Measurements from ENCODE around the gene SLC35A3.
A peak's percentile ranks its signal among the peaks of the same experiment; 100 is the strongest.
"Not testable (repeated sequence)": the region's sequence is repeated elsewhere in the genome, so short reads cannot be mapped to it uniquely, and the experiment has no call there.

Gene SLC35A3

DNA sequence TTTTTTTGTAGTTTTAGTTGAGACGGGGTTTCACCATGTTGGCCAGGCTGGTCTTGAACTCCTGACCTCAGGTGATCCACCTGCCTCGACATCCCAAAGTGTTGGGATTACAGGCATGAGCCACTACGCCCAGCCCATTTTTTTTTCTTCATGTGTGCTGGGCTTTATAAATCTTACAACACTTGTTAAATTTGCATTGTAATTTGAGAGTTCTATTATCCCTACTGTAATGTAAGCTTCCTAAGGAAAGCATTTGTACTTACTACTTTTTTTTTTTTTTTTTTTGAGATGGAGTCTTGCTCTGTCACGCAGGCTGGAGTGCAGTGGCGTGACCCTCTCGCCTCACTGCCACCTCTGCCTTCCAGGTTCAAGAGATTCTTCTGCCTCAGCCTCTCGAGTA is 2.3 kb downstream of the SLC35A3 start:
- not testable (repeated sequence) for DNase-seq (ENCODE audit: low spot score)

DNA sequence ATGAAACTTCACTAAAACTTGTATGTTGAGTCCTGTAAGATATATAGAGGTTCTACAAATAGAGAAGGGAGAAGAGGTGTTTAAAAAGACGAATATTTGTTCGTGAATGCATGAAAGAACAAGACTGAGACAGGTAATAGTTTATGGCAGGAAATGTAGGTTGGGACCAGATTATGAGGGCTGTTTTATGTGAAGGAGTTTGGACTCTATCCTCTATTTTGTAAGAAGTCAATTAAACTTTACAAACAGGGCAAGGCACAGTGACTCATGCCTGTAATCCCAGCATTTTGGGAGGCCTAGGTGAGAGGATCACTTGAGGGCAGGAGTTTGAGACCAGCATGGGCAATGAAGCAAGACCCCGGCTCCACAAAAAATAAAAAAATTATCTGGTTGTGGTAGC is 5.7 kb downstream of the SLC35A3 start:
- no peak for DNase-seq (ENCODE audit: low spot score)

DNA sequence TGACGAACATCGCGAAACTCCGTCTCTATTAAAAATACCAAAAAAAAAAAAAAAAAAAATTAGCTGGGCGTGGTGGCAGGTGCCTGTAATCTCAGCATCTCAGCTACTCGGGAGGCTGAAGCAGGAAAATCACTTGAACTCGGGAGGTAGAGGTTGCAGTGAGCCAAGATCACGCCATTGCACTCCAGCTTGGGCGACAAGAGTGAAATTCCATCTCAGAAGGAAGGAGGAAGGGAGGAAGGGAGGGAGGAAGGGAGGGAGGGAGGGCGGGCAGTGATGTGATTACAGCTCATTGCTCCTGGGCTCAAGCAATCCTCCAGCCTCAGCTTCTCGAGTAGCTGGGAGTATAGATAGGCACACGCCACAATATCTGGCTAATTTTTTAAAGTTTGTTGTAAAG is 7.5 kb downstream of the SLC35A3 start:
- DNase-seq (ENCODE audit: low spot score) = not testable (repeated sequence)

DNA sequence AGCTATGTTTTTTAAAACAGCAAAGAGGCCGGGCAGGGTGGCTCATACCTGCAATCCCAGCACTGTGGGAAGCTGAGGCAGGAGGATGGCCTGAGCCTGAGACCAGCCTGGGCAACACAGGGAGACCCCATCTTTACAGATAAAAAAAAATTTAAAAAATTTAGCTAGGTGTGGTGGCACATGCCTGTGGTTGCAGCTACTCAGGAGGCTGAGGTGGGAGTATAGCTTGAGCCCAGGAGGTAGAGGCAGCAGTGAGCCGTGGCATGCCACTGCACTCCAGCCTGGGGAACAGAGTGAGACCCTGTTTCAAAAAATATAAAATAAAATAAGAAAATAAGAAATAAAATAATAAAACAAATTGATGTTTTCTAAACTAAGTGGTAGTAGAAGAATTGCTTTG is 8.4 kb downstream of the SLC35A3 start:
- no peak for DNase-seq (ENCODE audit: low spot score)

DNA sequence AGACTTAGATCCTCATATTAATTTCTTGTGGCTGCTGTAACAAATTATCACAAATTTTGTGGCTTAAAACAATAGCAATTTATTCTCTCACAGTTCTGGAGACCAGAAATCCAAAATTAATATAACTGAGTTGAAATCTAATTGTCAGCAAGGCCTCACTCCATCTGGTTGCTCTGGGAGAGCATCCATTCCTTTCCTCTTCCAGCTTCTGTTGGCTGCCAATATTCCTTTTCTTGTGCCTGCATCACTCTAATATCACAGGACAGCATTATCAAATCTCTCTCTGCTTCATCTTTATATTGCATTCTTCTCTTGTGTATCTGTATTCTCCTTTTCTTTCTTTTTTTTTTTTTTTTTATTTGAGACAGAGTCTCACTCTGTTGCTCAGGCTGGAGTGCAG is 9.3 kb downstream of the SLC35A3 start:
- no peak for DNase-seq (ENCODE audit: low spot score)

DNA sequence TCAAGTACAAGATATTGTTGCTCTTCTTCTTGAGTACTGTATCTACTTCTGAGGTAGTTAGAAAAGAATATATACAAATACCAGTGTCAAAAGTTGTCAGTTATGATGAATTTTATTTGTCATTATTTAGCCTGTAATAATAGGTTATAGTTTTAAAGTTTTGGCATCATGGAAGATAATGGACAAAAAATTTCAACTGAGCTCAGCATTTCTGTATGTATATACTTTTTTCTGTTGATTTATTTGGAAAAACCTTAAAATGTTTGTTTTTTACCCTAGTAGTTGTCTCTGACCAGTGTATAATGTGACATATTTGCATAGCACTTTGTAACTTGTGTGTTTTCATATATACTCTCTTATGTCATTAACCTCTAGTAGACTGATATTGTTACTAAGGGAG is 11.1 kb downstream of the SLC35A3 start:
- DNase-seq (ENCODE audit: low spot score) = no peak

DNA sequence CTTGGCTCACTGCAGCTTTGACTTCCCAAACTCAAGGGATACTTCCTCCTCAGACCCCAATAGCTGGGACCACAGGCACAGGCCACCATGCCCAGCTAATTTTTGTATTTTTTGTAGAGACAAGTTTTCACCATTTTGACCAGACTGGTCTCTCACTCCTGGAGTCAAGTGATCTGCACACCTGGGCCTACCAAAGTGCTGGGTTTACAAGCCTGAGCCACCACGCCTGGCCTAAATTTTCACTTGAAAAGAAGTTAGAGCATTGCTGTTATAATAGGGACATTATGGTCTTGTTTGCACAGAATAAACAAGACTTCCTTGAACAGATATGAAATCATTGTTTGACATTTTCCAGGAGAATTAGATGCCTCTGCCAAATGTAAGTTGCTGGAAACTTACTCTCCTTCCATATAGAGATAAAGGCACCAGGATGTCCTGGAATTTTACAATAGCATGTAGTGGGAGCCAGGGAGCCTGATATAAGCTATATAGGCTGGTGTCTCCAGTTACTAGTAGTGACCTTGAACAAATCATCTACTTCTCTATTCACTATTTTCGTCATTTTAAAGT is 16.9 kb downstream of the SLC35A3 start:
- no peak for DNase-seq (ENCODE audit: low spot score)

DNA sequence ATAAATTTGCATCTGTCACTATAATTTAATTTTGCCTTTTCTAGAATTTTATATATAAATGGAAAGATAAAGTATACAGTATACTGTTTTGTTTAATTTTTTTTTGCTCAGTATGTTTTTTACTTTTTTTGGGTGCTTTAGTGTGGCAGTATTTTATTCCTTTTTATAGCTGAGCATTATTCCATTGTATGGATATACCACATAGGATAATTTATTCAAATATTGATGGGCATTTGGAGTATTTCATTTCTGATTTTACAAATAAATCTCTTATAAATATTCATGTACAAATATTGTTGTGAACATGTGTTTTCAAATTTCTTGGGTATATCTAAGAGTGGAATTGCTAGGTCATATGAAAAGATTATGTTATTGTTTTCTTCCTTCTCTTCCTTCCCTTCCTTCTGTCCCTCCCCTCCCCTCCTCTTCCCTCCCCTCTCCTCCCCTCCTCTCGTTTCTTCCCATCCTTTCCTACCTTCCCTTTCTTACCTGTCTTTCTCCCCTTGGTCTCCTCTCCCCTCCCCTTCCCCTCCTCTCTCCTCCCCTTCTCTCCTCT is 18.5 kb downstream of the SLC35A3 start:
- DNase-seq (ENCODE audit: low spot score) = no peak

DNA sequence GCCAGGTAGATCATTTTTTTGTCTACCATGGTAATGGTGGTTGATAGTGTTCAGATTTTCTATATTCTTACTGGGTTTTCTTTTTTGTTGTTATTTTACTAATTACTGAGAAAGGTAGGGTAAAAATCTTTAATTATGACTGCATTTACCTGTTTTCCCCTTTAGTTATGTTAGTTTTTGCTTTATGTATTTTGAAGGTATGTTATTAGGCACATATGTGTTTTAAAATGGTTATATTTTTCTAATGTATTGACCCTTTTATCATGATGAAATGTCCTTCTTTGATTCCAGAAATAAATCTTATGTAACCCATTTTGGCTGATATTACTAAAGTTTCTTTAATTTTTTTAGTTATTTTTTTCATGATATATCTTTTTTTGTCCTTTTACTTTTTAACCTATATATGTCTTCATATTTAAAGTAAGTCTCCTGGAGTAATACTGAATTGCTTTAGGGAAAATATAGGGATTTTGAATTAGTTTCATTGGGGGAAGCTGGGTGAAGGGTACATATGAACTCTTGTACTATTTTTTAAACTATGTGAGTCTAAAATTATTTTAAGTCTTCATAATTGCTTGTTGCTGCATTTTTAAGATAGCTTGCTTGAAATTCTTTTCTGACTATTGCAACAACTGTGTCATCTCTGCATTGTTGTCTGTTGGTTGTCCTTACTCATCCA is 22.4 kb downstream of the SLC35A3 start:
- DNase-seq (ENCODE audit: low spot score) = no peak

DNA sequence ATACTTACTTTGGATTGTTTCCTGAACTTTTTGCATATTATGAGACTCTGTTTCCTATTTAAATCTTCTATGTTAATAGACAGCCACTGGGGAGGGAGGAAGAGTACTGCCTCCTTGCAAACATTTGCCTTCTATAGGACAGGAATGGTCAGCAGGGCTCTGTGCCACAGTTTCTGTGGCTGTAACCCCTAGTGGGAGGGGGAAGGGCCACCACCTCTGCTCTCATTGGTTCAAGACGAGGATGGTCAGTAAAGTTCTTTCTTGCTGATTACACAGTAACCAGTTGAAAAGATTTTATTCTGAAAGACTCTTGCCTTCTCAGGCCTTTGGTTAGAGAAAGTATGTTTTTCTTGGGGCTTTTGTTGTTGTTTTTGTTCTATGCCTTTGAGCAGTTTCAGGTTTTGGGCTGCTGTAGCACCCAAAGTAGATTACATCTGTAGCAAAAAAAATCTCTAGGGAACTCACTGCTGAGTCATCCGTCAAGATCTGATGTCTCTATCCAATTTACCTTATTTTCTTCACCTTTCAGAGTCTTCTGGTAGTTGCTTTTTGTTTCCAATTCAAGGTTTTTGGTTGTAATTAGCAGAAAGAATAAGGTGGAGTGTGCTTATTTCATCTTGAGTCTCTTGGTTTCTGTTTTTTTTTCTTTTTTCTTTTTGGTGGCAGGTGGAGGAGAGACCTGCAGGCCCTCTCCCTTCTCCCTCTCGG is 23.1 kb downstream of the SLC35A3 start:
- DNase-seq (ENCODE audit: low spot score) = no peak

DNA sequence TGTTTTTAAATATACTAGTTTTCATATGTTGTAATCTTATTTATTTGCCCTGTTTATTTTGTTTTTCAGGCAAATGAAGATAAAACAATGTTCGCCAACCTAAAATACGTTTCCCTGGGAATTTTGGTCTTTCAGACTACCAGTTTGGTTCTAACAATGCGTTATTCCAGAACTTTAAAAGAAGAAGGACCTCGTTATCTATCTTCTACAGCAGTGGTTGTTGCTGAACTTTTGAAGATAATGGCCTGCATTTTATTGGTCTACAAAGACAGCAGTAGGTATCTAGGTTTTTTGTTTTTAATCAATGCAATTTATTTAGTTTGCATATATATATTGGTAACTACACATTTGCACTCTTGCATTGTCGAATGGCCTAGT is 23.7 kb downstream of the SLC35A3 start:
- DNase-seq (ENCODE audit: low spot score) = no peak

DNA sequence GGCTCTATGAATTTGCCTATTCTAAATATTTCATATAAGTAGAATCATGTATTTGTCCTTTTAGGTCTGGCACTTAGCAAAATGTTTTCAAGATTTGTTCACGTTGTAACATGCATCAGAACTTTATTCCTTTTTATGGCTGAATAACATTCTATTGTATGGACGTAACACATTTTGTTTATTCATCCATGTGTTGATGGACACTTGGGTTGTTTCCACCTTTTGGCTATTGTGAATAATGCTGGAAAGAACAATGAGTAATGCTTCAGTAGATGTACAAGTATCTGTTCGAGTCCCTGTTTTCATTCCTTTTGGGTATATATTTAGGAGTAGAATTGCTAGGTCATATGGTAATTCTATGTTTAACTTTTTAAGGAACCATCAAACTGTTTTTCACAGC is 24.7 kb downstream of the SLC35A3 start:
- DNase-seq (ENCODE audit: low spot score) = no peak

DNA sequence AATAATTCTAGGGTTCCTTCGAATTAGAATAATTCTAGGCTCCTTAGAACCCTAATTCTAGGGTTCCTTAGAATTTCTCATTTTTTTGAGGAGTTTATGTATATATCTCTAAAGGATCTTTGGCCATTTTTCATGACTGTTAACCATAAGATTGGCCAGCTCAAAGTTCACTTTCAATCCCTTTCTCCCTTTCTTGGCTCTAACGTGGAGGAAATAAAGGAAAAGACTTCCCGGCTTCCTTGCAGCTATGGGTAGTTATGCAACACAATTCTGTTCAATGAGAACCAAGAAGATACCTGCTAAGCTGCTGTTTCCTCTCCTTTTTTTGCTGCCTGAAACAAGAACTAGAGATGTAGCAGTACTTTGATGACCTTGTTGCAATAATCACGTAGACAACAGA is 27.2 kb downstream of the SLC35A3 start:
- no peak for DNase-seq (ENCODE audit: low spot score)

DNA sequence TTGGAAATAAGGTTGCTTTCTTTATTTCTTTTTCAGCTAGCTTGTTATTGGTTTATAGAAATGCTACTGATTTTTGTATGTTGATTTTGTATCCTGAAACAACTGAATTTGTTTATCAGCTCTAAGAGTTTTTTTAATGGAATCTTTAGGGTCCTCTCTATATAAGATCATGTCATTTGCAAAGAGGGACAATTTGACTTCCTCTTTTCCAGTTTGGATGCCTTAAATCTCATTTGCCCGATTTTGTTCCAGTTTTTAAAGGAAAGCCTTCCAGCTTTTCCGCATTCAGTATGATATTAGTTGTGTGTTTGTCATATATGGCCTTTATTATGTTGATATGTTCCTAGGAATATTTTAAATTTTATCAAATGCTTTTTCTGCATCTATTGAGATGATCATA is 31.7 kb downstream of the SLC35A3 start:
- DNase-seq (ENCODE audit: low spot score) = no peak

DNA sequence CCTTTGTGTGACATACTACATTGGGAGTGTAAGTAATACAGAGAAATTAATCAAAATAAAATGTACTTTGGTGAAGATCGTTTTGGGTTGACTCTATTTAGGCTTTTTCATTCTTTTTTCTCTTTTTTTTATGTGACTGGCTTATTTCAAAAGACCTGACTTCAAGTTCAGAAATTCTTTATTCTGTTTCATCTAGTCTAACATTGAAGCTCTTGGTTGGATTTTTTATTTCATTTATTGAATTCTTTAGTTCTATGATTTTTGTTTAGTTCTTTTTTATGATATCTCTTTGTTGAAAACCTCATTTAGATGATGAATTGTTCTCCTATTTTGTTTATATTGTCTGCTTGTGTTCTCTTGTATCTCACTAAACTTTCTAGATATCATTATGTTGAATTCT is 35.6 kb downstream of the SLC35A3 start:
- DNase-seq (ENCODE audit: low spot score) = no peak

DNA sequence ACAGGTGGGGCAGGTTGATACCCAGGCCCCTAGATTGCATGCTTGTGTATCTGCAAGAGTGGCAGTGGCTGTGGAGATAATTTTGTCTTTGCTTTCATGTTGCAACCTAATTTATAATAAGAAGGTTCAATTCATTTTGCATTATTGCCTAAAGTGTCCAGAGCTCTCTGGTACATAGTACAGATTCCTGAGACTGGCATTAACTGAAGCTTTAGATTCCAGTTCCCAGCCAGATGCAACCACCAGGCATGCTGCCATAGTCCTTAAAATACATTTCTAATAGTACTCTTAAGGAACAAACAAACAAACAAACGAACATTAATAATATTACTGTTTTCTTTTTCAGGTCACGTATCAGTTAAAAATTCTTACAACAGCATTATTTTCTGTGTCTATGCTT is 36.9 kb downstream of the SLC35A3 start:
- no peak for DNase-seq (ENCODE audit: low spot score)

DNA sequence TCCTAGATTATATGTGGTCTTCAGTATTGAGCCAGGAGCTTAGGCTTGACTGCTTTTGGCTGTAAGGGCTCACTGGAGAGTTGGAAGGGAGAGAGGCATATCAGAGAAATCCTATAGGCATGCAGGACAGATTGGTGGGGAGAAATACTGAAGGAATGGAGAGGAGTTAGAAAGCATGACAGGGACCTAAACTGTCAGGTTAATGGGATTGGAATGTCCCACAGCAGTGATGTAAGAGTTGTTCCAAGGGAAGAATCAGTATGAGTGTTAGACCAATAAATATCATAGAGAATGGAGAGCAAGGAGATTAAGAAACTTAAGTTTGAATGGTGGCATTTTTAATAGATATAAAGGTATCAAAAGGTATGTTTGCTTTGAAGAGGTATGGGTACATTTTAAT is 39.7 kb downstream of the SLC35A3 start:
- no peak for DNase-seq (ENCODE audit: low spot score)

DNA sequence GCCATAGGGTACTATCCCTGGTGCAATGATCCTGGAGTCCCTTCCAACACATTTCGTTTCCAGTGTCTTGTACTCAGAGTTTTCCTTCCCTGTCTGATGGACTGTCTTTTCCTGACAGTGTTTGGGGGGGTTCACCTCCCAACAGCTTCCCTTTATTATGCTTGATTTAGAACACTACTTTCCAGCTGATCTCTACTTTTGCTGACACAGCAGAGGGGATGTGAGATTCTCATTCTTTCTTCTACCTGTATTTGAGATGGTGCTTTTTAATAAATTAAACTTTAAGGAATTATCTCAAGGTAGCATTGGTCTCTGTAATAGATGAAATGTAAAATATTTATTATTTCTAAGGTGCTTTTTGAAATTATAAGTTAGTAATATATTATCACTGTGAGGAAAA is 41.0 kb downstream of the SLC35A3 start:
- DNase-seq (ENCODE audit: low spot score) = no peak

DNA sequence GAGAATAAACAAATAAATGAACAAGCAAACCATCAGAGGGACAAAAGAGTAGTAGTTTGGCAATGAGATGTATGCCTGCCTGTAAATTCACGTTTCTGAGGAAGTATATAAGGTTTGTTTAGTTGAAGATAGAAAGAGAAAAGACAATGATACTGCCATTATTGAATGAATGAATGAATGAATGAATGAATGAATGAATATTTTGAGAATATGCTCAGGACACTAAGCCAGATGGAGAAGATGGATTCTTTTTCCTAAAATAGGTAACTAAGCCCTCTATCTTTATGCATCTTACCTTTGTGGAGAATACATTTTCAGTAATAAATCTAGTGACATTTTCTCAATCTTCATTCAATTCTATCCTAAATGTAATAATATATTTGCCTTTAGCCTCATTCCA is 49.4 kb downstream of the SLC35A3 start:
- DNase-seq (ENCODE audit: low spot score) = no peak

DNA sequence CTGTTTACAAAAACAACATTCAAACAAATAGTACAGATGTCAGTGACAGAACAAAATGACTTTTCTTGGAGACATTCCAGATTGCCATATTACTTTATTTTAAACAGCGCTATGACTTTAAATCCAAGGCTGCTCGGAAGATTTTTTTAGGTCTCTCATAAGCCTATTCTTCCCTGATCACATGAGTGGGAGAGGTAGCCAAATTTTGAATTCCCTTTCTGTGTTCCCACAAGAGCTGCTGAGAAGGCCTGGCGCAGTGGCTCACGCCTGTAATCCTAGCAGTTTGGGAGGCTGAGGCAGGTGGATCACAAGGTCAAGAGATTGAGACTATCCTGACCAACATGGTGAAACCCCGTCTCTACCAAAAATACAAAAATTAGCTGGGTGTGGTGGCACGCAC is 53.7 kb downstream of the SLC35A3 start:
- DNase-seq (ENCODE audit: low spot score) = no peak

DNA sequence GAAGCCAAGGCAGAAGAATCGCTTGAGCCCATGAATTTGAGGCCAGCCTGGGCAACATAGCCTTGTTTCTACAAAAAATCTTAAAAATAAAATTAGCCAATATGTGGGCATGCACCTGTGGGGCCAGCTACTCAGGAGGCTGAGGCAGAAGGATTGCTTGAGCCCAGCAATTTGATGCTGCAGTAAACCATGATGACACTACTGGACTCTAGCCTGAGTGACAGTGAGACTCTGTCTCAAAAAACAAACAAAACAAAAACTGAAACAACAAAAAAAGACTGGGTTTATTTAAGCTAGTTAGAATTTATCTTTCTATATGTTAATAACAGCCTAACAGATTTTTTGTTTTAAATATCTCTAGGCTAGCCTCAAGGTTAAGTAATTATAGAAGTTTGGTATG is 57.4 kb downstream of the SLC35A3 start:
- no peak for DNase-seq (ENCODE audit: low spot score)

DNA sequence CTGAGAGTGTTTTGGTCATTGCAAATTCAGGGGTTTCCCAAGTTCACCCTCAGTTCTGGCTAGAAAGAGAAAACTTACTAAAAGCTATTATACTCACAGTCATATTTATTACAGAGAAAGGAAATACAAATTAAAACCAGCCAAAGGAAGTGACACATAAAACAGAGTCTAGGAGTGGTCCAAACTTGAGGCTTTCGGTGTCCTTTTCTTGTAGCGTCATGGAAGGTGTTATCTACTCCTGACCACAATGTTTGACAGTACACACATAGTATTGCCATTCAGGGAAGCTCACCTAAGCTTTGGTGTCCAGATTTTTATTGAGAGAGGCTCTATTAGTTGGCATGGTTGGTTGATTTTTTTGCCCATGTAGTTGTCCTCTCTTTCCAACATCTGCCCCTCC is 59.0 kb downstream of the SLC35A3 start:
- no peak for DNase-seq (ENCODE audit: low spot score)

DNA sequence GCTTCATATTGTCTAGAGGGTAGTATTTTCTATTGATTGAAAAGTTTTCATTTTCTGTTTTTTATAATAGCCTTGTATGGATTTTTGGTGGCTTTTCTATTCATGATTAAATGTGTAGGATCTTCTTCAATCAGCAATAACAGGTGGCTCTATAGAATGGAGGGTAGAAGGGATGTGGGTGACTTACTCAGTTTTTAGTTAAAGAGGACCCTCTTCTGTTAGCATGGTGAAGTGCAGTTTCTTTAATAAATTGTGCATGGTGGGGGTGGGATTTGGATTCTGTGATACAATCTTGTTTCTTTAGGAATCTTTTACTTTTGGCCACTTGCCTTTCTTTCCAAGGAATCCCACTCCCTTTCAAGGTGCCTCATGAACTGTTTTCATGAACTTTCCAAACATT is 64.7 kb downstream of the SLC35A3 start:
- DNase-seq (ENCODE audit: low spot score) = peak; percentile 50
